ENCODE data around the gene CCDC60. TPM values are rescaled to one million over a fixed set of nuclear protein-coding genes. Genes with fewer than 3 reads are reported as not detected.

CCDC60 gene
- total and polyA plus RNA-seq, 2 experiments from 2014 or later = 15.7 to 19.1 TPM

DNA sequence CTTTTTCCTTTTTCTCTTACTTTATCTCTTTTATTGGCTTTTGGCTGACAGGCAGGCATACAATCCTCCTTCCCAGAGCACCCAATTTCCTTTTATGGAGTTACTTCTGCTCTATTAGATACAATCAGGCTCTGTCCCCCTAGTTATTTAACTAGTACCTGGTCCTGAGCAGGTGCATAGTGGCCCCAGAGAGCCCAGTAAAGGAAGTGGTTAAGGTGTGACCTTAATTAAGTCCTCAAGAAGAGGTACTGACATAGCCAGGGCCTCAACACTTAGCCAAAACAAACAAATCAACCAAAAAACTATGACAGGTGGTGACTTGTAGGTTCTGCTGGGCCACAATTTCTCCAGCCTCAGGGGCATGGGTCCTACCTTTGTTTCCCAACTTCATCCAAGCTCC is 82.9 kb downstream of the CCDC60 start:
- Histone ChIP-seq H3K36me3 (no peaks in the 10 kb centered on the region), H3K27ac (no peak overlapping the region), H3K4me1 (ENCODE audit: low read depth) (peaks cover 1% of the 10 kb centered on the region), H3K27me3 (no peaks in the 10 kb centered on the region), H3K4me3 (no peak overlapping the region), H3K9me3 (ENCODE audit: low read depth) (no peaks in the 10 kb centered on the region)
- DNase-seq (ENCODE audit: low read depth in 1 of 2, low spot score in 1 of 2) = no peak
- TF ChIP-seq, protein P1, sequence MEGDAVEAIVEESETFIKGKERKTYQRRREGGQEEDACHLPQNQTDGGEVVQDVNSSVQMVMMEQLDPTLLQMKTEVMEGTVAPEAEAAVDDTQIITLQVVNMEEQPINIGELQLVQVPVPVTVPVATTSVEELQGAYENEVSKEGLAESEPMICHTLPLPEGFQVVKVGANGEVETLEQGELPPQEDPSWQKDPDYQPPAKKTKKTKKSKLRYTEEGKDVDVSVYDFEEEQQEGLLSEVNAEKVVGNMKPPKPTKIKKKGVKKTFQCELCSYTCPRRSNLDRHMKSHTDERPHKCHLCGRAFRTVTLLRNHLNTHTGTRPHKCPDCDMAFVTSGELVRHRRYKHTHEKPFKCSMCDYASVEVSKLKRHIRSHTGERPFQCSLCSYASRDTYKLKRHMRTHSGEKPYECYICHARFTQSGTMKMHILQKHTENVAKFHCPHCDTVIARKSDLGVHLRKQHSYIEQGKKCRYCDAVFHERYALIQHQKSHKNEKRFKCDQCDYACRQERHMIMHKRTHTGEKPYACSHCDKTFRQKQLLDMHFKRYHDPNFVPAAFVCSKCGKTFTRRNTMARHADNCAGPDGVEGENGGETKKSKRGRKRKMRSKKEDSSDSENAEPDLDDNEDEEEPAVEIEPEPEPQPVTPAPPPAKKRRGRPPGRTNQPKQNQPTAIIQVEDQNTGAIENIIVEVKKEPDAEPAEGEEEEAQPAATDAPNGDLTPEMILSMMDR (IDR thresholded peaks at IDR 0.05; ENCODE audit: low read depth, low read length) = no peak

DNA sequence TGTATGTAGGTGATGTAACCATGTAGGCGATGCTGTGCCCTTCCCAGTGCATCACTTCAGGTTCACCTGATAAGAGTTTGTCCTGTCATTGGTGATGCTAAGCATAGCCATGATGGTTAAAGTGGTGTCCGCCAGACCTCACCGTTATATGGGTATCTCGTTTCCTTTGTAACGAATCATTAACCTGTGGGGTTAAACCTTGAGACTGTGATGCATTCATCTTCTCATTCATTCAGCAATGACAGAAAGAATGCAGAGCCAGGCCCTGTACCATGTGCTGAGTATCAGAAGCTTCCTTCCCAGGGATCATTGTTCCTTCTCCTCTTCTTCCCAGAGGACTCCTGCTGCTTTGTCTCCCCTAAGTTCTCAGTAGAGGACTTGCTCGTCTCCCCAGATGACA is 84.9 kb downstream of the CCDC60 start:
- Histone ChIP-seq H3K27ac (no peak overlapping the region), H3K27me3 (no peaks in the 10 kb centered on the region), H3K4me1 (ENCODE audit: low read depth) (no peaks in the 10 kb centered on the region), H3K9me3 (ENCODE audit: low read depth) (no peaks in the 10 kb centered on the region), H3K4me3 (no peak overlapping the region), H3K36me3 (no peaks in the 10 kb centered on the region)
- TF ChIP-seq, protein P1 (IDR thresholded peaks at IDR 0.05; ENCODE audit: low read depth, low read length) = no peak
- DNase-seq (ENCODE audit: low read depth in 1 of 2, low spot score in 1 of 2) = no peak

DNA sequence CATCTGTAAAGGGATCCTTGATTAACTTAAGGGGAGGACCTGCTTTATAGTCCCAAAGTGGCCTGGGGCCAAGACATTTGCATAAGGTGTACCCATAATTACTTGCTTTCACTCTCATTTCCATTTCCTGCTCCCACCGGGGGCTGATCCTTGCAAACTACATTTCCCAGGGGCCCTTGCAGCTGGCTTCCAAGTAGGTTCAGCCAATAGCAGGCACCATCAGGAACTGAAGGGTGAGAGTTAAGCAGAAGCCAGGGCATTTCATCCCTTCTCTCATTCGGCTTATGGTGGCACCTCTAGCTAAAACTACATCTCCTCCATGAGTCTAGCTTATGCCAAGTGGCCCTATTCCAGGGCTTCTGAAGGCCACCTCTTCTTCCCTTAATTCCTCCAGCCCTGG is 88.8 kb downstream of the CCDC60 start:
- Histone ChIP-seq H3K9me3 (ENCODE audit: low read depth) (no peaks in the 10 kb centered on the region), H3K4me3 (no peak overlapping the region), H3K4me1 (ENCODE audit: low read depth) (no peaks in the 10 kb centered on the region), H3K36me3 (no peaks in the 10 kb centered on the region), H3K27me3 (no peaks in the 10 kb centered on the region), H3K27ac (no peak overlapping the region)
- DNase-seq (ENCODE audit: low read depth in 1 of 2, low spot score in 1 of 2) = no peak
- TF ChIP-seq, protein P1 (IDR thresholded peaks at IDR 0.05; ENCODE audit: low read depth, low read length) = no peak

DNA sequence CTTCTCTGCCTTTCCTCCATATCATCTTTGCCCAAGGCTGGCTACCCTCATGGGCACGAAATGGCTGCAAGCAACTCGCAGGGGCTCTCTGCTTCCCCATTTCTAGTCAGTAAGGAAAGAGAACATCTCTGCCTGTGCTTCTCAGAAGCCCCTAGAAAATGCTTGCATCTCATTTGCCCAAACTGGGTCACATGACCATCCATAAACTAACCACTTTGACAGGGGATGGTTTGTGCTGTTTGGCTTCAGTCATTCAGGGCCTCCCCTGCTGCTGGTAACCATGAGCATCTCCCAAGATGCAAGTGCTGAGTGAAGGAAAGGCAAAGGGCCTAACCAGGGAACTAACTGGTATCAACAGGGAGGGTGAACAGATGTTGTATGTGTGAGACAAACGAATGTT is 91.1 kb downstream of the CCDC60 start:
- TF ChIP-seq, protein P1 (IDR thresholded peaks at IDR 0.05; ENCODE audit: low read depth, low read length) = no peak
- Histone ChIP-seq H3K4me1 (ENCODE audit: low read depth) (no peaks in the 10 kb centered on the region), H3K27ac (no peak overlapping the region), H3K36me3 (no peaks in the 10 kb centered on the region), H3K4me3 (no peak overlapping the region), H3K27me3 (no peaks in the 10 kb centered on the region), H3K9me3 (ENCODE audit: low read depth) (no peaks in the 10 kb centered on the region)
- DNase-seq (ENCODE audit: low read depth in 1 of 2, low spot score in 1 of 2) = no peak

DNA sequence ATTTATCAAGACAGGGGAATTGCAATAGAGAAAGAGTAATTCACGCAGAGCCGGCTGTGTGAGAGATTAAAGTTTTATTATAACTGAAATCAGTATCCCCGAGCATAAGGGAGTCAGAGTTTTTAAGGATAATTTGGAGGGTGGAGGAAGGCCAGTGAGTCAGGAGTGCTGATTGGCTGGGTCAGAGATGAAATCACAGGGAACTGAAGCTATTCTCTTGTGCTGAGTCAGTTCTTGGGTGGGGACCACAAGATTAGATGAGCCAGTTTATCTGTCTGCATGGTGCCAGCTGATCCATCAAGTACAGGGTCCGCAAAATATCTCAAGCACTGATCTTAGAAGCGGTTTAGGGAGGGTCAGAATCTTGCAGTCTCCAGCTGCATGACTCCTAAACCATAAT is 96.6 kb downstream of the CCDC60 start:
- Histone ChIP-seq H3K36me3 (no peaks in the 10 kb centered on the region), H3K27me3 (no peaks in the 10 kb centered on the region), H3K9me3 (ENCODE audit: low read depth) (no peaks in the 10 kb centered on the region), H3K27ac (no peak overlapping the region), H3K4me1 (ENCODE audit: low read depth) (no peaks in the 10 kb centered on the region), H3K4me3 (no peak overlapping the region)
- TF ChIP-seq, protein P1 (IDR thresholded peaks at IDR 0.05; ENCODE audit: low read depth, low read length) = no peak
- no peak for DNase-seq (ENCODE audit: low read depth in 1 of 2, low spot score in 1 of 2)

DNA sequence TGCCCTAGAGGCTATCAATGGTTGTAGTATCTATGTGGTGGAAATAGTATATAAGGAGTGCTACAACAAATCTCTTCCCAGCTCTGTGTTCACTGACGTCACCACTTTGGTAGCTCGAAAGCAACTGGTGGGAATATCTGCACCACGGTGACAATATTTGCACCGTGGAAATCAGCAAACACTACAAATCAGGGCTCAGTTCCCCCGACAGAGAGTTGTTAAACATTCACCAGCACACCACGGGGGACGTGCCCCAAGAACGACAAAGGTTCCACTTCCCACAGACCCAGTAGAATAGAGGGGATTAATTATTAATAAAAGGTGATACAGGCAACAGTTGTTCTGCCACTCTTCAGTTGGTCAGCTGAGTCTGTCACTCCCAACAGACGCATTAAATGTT is 98.4 kb downstream of the CCDC60 start:
- Histone ChIP-seq H3K27ac (no peak overlapping the region), H3K36me3 (no peaks in the 10 kb centered on the region), H3K27me3 (no peaks in the 10 kb centered on the region), H3K9me3 (ENCODE audit: low read depth) (no peaks in the 10 kb centered on the region), H3K4me1 (ENCODE audit: low read depth) (no peaks in the 10 kb centered on the region), H3K4me3 (no peak overlapping the region)
- DNase-seq (ENCODE audit: low read depth in 1 of 2, low spot score in 1 of 2) = no peak
- TF ChIP-seq, protein P1 (IDR thresholded peaks at IDR 0.05; ENCODE audit: low read depth, low read length) = no peak
